ENCODE data around the gene GPC6.
A peak's percentile ranks its signal among the peaks of the same experiment; 100 is the strongest.

Gene GPC6

DNA sequence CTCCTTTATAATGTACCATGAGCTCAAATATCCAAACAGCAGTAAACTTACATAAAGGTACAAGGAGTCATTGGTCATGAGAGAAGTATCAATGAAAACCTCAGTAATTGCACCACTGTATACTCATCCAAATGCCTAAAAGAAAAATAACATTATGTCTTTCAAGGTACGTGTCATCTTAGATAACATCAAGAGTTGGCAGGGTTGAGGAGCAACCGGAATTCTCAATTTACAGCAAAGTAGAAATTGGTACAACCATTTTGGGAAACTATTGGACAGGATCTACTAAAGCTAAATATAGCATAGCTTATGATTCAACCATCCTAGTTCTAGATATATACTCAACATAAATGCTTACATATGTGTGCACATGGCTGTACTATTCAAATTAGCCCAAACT, 502.8 kb downstream of the GPC6 start:
- Histone ChIP-seq H3K4me1 (ENCODE audit: insufficient read depth, poor library complexity, severe bottlenecking) (no peaks in the 10 kb centered on the region), H3K27me3 (ENCODE audit: insufficient read depth, poor library complexity, severe bottlenecking) (no peaks in the 10 kb centered on the region), H3K36me3 (ENCODE audit: low read depth) (no peaks in the 10 kb centered on the region), H3K9me3 (ENCODE audit: severe bottlenecking) (no peaks in the 10 kb centered on the region), H3K27ac (ENCODE audit: poor library complexity, severe bottlenecking) (no peak overlapping the region), H3K4me3 (ENCODE audit: severe bottlenecking) (no peak overlapping the region)
- ATAC-seq (ENCODE audit: low read depth) (no peak), DNase-seq (ENCODE audit: low spot score) (no peak)
- TF ChIP-seq, protein P1, sequence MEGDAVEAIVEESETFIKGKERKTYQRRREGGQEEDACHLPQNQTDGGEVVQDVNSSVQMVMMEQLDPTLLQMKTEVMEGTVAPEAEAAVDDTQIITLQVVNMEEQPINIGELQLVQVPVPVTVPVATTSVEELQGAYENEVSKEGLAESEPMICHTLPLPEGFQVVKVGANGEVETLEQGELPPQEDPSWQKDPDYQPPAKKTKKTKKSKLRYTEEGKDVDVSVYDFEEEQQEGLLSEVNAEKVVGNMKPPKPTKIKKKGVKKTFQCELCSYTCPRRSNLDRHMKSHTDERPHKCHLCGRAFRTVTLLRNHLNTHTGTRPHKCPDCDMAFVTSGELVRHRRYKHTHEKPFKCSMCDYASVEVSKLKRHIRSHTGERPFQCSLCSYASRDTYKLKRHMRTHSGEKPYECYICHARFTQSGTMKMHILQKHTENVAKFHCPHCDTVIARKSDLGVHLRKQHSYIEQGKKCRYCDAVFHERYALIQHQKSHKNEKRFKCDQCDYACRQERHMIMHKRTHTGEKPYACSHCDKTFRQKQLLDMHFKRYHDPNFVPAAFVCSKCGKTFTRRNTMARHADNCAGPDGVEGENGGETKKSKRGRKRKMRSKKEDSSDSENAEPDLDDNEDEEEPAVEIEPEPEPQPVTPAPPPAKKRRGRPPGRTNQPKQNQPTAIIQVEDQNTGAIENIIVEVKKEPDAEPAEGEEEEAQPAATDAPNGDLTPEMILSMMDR (IDR thresholded peaks at IDR 0.05; ENCODE audit: poor library complexity, severe bottlenecking) = no peak

DNA sequence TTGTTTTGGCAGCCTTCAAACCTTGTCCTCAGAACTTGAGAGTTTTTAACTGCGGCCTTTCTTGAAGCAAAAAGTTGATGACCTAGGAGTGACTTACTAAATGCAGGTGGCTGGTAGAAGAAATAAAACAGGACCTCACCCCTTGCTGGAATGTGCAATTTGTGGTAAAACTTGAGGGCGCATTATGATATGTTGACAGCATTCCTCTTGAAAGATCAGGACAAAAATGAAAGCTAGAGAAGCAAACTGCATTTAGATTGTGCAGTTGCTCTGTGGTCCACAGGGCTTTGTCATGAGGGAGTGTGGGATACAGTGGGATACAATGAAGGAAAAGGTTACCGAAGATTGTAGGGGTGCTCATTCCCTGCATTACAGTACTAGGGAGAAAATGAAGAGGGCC, 504.2 kb downstream of the GPC6 start:
- no peak for ATAC-seq (ENCODE audit: low read depth)
- Histone ChIP-seq H3K4me3 (ENCODE audit: severe bottlenecking) (no peak overlapping the region), H3K9me3 (ENCODE audit: severe bottlenecking) (no peaks in the 10 kb centered on the region), H3K4me1 (ENCODE audit: insufficient read depth, poor library complexity, severe bottlenecking) (no peaks in the 10 kb centered on the region), H3K27me3 (ENCODE audit: insufficient read depth, poor library complexity, severe bottlenecking) (no peaks in the 10 kb centered on the region), H3K27ac (ENCODE audit: poor library complexity, severe bottlenecking) (no peak overlapping the region), H3K36me3 (ENCODE audit: low read depth) (no peaks in the 10 kb centered on the region)
- TF ChIP-seq, protein P1 (IDR thresholded peaks at IDR 0.05; ENCODE audit: poor library complexity, severe bottlenecking) = no peak
- DNase-seq (ENCODE audit: low spot score) = no peak

DNA sequence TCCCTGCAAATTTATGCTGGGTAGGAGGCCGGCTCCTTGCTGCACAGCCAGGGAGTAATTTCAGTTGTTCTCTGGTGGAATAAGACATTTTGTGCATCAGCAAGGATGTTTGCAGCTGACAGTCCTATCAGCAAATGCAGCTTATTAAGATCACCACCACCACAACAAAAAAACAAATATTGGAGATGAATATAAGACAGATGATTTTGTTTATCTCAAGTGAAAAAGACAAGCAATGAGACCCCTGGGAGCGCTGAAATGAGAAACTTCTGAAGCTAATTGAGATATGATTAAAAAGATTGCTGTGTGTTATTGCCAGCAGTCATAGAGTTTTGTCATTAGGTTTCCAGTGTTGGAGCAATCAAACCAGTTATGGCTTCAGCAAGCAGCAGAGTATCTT, 505.6 kb downstream of the GPC6 start:
- TF ChIP-seq, protein P1 (IDR thresholded peaks at IDR 0.05; ENCODE audit: poor library complexity, severe bottlenecking) = no peak
- no peaks in the 10 kb centered on the region for H3K36me3 ChIP-seq (ENCODE audit: low read depth)
- no peak overlapping the region for H3K27ac ChIP-seq (ENCODE audit: poor library complexity, severe bottlenecking)
- no peak for ATAC-seq (ENCODE audit: low read depth)
- no peaks in the 10 kb centered on the region for H3K27me3 ChIP-seq (ENCODE audit: insufficient read depth, poor library complexity, severe bottlenecking)
- no peaks in the 10 kb centered on the region for H3K4me1 ChIP-seq (ENCODE audit: insufficient read depth, poor library complexity, severe bottlenecking)
- no peaks in the 10 kb centered on the region for H3K9me3 ChIP-seq (ENCODE audit: severe bottlenecking)
- H3K4me3 ChIP-seq (ENCODE audit: severe bottlenecking) = no peak overlapping the region
- DNase-seq (ENCODE audit: low spot score) = no peak

DNA sequence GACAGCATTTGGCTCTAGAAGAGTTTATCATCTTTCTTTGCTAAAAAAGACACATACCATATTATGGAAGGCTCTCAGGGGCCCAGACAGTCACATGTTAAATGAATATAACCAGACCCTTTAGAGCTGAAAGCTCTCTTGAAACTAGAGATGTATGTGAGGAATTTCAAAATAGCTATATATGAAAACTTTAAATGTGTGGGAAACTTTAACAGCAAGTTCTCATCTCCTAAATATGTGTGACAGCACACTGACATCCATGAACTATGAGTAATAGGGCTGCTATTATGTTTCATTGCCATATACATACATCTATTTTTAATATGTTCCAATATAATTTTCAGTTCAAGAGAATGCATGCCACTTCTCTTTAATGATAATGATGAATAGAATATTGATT, 509.5 kb downstream of the GPC6 start:
- no peaks in the 10 kb centered on the region for H3K36me3 ChIP-seq (ENCODE audit: low read depth)
- H3K4me1 ChIP-seq (ENCODE audit: insufficient read depth, poor library complexity, severe bottlenecking) = no peaks in the 10 kb centered on the region
- no peak for DNase-seq (ENCODE audit: low spot score)
- H3K4me3 ChIP-seq (ENCODE audit: severe bottlenecking) = no peak overlapping the region
- ATAC-seq (ENCODE audit: low read depth) = peak; percentile 50; the same call in 1 of the 3 replicates
- TF ChIP-seq, protein P1 (IDR thresholded peaks at IDR 0.05; ENCODE audit: poor library complexity, severe bottlenecking) = no peak
- H3K27ac ChIP-seq (ENCODE audit: poor library complexity, severe bottlenecking) = no peak overlapping the region
- no peaks in the 10 kb centered on the region for H3K9me3 ChIP-seq (ENCODE audit: severe bottlenecking)
- no peaks in the 10 kb centered on the region for H3K27me3 ChIP-seq (ENCODE audit: insufficient read depth, poor library complexity, severe bottlenecking)

DNA sequence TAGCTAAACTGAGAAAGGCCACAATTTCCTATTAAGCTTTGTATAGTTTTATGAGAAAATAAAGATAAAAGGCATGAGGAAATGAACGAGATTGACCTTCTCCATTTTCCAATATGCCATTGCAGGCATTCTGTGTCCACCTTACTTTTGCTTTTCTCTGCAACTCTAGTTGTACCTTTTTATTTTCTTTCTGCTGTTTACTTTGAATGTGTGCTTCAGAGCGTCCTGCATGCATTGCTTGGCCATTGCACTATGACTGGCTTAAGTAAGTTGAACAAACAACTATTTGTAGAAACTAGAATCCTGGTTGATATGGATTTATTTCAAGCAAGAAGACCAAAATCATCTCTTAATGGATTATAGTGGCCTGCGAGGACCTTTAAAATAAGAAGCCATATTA, 510.3 kb downstream of the GPC6 start:
- no peaks in the 10 kb centered on the region for H3K27me3 ChIP-seq (ENCODE audit: insufficient read depth, poor library complexity, severe bottlenecking)
- TF ChIP-seq, protein P1 (IDR thresholded peaks at IDR 0.05; ENCODE audit: poor library complexity, severe bottlenecking) = no peak
- ATAC-seq (ENCODE audit: low read depth) (no peak), DNase-seq (ENCODE audit: low spot score) (no peak)
- no peaks in the 10 kb centered on the region for H3K4me1 ChIP-seq (ENCODE audit: insufficient read depth, poor library complexity, severe bottlenecking)
- H3K36me3 ChIP-seq (ENCODE audit: low read depth) = no peaks in the 10 kb centered on the region
- no peak overlapping the region for H3K4me3 ChIP-seq (ENCODE audit: severe bottlenecking)
- no peaks in the 10 kb centered on the region for H3K9me3 ChIP-seq (ENCODE audit: severe bottlenecking)
- H3K27ac ChIP-seq (ENCODE audit: poor library complexity, severe bottlenecking) = no peak overlapping the region
